NCI-H2081 (cell line): ENCODE measurements around the gene ZBTB44.
"Not testable (repeated sequence)": the region's sequence is repeated elsewhere in the genome, so short reads cannot be mapped to it uniquely, and the experiment has no call there.

Experiments used
- DNase-seq, 2 experiments: peaks; one replicate each; lab custom pipeline; 2025; lab: John Stamatoyannopoulos, UW

Gene ZBTB44

GRCh38 chr11:130312046-130312445 lies 2.7 kb downstream of the ZBTB44 start:
- no peak for DNase-seq

- DNase-seq: no peak
Measured at GRCh38 chr11:130310622-130311021, 4.1 kb downstream of the ZBTB44 start.

- DNase-seq: no peak
Measured at GRCh38 chr11:130308886-130309285, 5.8 kb downstream of the ZBTB44 start.

GRCh38 chr11:130308059-130308458 lies 6.7 kb downstream of the ZBTB44 start:
- DNase-seq: no peak

GRCh38 chr11:130304651-130305050 lies 10.1 kb downstream of the ZBTB44 start:
- DNase-seq: no peak

GRCh38 chr11:130301002-130301401 lies 13.7 kb downstream of the ZBTB44 start:
- DNase-seq: no peak

GRCh38 chr11:130300567-130300966 lies 14.2 kb downstream of the ZBTB44 start:
- DNase-seq: no peak

GRCh38 chr11:130299978-130300377 lies 14.7 kb downstream of the ZBTB44 start:
- no peak for DNase-seq

- no peak for DNase-seq
Measured at GRCh38 chr11:130295657-130296056, 19.1 kb downstream of the ZBTB44 start.

- no peak for DNase-seq
Measured at GRCh38 chr11:130282111-130282510, 32.6 kb downstream of the ZBTB44 start.

GRCh38 chr11:130281341-130281740 lies 33.4 kb downstream of the ZBTB44 start:
- not testable (repeated sequence) for DNase-seq

- no peak for DNase-seq
Measured at GRCh38 chr11:130279989-130280388, 34.7 kb downstream of the ZBTB44 start.

- no peak for DNase-seq
Measured at GRCh38 chr11:130278745-130279144, 36.0 kb downstream of the ZBTB44 start.

- DNase-seq: no peak
Measured at GRCh38 chr11:130278151-130278550, 36.6 kb downstream of the ZBTB44 start.

GRCh38 chr11:130272336-130272735 lies 42.4 kb downstream of the ZBTB44 start:
- DNase-seq: no peak

GRCh38 chr11:130269326-130269943 lies 45.3 kb downstream of the ZBTB44 start:
- DNase-seq: no peak

GRCh38 chr11:130263351-130263750 lies 51.4 kb downstream of the ZBTB44 start:
- no peak for DNase-seq

GRCh38 chr11:130262424-130262823 lies 52.3 kb downstream of the ZBTB44 start:
- no peak for DNase-seq

- no peak for DNase-seq
Measured at GRCh38 chr11:130261571-130261970, 53.1 kb downstream of the ZBTB44 start.

- no peak for DNase-seq
Measured at GRCh38 chr11:130260742-130261141, 54.0 kb downstream of the ZBTB44 start.

- no peak for DNase-seq
Measured at GRCh38 chr11:130260080-130260627, 54.6 kb downstream of the ZBTB44 start.

- DNase-seq: not testable (repeated sequence)
Measured at GRCh38 chr11:130251763-130252162, 63.0 kb downstream of the ZBTB44 start.

- not testable (repeated sequence) for DNase-seq
Measured at GRCh38 chr11:130249929-130250328, 64.8 kb downstream of the ZBTB44 start.

- DNase-seq: no peak
Measured at GRCh38 chr11:130249371-130249770, 65.3 kb downstream of the ZBTB44 start.
